Fibroblast of lung (primary cell): ENCODE measurements around the gene FOXB1.

ENCODE experiments used
- EZH2 ChIP-seq: IDR thresholded peaks from 2 replicates; pipeline ENCODE4 v1.5.1; 2012; ENCODE audit warnings: low read length, control low read depth, mild to moderate bottlenecking; ENCODE audit errors: missing control alignments
- TF ChIP-seq, protein P1 (sequence below), 2 donors: IDR thresholded peaks in 1 of 2; conservative IDR thresholded peaks in 1 of 2; 1 replicate in 1 of 2; 2 replicates in 1 of 2; pipeline ENCODE4 v1.5.1; 2011 to 2012; ENCODE audit warnings: low read length in 2 of 2, control low read depth in 1 of 2, inconsistent platforms in 1 of 2, low read depth in 1 of 2, mild to moderate bottlenecking in 1 of 2

DNA sequence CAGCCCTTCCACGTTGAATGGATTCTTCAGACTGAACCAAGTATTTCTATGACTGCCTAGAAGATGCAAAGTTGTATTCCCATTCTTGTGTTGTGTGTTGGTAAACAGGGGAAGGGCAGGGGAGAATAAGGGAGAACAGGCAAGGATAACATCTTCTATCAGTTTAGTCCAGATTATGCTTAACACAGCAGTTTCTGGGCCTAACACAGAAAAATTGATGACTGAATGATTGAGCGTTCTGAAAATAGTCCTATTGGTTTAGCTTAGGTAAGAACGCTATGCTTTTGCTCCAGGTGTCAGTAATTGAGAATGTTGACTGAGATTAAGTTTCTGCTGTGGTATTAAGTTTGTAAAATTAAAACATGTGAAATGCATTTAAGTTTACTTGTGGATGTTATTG, 8.6 kb downstream of the FOXB1 start:
- TF ChIP-seq, protein P1, sequence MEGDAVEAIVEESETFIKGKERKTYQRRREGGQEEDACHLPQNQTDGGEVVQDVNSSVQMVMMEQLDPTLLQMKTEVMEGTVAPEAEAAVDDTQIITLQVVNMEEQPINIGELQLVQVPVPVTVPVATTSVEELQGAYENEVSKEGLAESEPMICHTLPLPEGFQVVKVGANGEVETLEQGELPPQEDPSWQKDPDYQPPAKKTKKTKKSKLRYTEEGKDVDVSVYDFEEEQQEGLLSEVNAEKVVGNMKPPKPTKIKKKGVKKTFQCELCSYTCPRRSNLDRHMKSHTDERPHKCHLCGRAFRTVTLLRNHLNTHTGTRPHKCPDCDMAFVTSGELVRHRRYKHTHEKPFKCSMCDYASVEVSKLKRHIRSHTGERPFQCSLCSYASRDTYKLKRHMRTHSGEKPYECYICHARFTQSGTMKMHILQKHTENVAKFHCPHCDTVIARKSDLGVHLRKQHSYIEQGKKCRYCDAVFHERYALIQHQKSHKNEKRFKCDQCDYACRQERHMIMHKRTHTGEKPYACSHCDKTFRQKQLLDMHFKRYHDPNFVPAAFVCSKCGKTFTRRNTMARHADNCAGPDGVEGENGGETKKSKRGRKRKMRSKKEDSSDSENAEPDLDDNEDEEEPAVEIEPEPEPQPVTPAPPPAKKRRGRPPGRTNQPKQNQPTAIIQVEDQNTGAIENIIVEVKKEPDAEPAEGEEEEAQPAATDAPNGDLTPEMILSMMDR (conservative IDR thresholded peaks at IDR 0.05 in 1 of 2, IDR thresholded peaks at IDR 0.05 in 1 of 2; ENCODE audit: low read depth in 1 of 2, low read length in 2 of 2): no peak
- no peak for TF ChIP-seq EZH2
